WTC11 (cell line): ENCODE data around the gene PRKN. TPM values are rescaled to one million over a fixed set of nuclear protein-coding genes. Genes with fewer than 3 reads are reported as not detected.

Experiments used
- ATAC-seq: fragments of 200-7000 bp; cut with Tn5 transposase; 2 replicates; pipeline ENCODE4 v1.10.0; 2021; ENCODE audit warnings: mild to moderate bottlenecking, moderate library complexity
- CTCF ChIA-PET: fragments of 300-600 bp; sonication (Branson Sonifier 250); formaldehyde crosslinking; loops from one replicate; lab custom pipeline; 2021; ENCODE audit warnings: antibody characterized with exemption; lab: Charles Lee
- POLR2A ChIA-PET: fragments of 350-600 bp; sonication (Branson Sonifier 250); formaldehyde crosslinking; loops from one replicate; lab custom pipeline; 2021; ENCODE audit warnings: antibody characterized with exemption; lab: Charles Lee
- DNase-seq: peaks from one replicate; pipeline ENCODE4 v3.0.0; 2021; ENCODE audit warnings: low spot score
- H3K27ac Mint-ChIP-seq: 2 replicates; pipeline ENCODE4 v1.8.0; 2021; ENCODE audit warnings: mixed read lengths
- H3K27me3 Mint-ChIP-seq: 2 replicates; pipeline ENCODE4 v1.8.0; 2021; ENCODE audit warnings: low read depth, mild to moderate bottlenecking, moderate library complexity, mixed read lengths
- H3K36me3 Mint-ChIP-seq: 2 replicates; pipeline ENCODE4 v1.8.0; 2021; ENCODE audit warnings: mixed read lengths
- H3K4me1 Mint-ChIP-seq: 2 replicates; pipeline ENCODE4 v1.8.0; 2022; ENCODE audit warnings: mixed read lengths
- H3K4me3 Mint-ChIP-seq: 2 replicates; pipeline ENCODE4 v1.8.0; 2021; ENCODE audit warnings: mild to moderate bottlenecking, moderate library complexity, mixed read lengths
- H3K9me3 Mint-ChIP-seq: 2 replicates; pipeline ENCODE4 v1.8.0; 2021; ENCODE audit warnings: mixed read lengths
- AFF4 ChIP-seq: sonication (generic); formaldehyde crosslinking; IDR thresholded peaks from 2 replicates; pipeline ENCODE4 v1.8.1; 2023; ENCODE audit warnings: mild to moderate bottlenecking, missing genetic modification reagents, borderline replicate concordance
- ATF3 ChIP-seq: sonication (generic); formaldehyde crosslinking; conservative IDR thresholded peaks from 2 replicates; pipeline ENCODE4 v1.8.1; 2022; ENCODE audit warnings: mild to moderate bottlenecking, missing genetic modification reagents
- CBFB ChIP-seq: sonication (generic); formaldehyde crosslinking; IDR thresholded peaks from 2 replicates; pipeline ENCODE4 v1.8.1; 2022; ENCODE audit warnings: mild to moderate bottlenecking, low read depth, missing genetic modification reagents
- CDX4 ChIP-seq: fragments of 250-450 bp; sonication (Bioruptor Pico); IDR thresholded peaks from 2 replicates; pipeline ENCODE4 v1.9.0; 2021; ENCODE audit warnings: moderate library complexity, mild to moderate bottlenecking, inconsistent platforms, borderline replicate concordance
- CREB1 ChIP-seq: sonication (generic); formaldehyde crosslinking; IDR thresholded peaks from 2 replicates; pipeline ENCODE4 v1.8.0; 2023; ENCODE audit warnings: mild to moderate bottlenecking, missing genetic modification reagents
- E2F4 ChIP-seq: sonication (generic); formaldehyde crosslinking; IDR thresholded peaks from 2 replicates; pipeline ENCODE4 v1.8.1; 2022; ENCODE audit warnings: low read depth, mild to moderate bottlenecking, moderate library complexity, missing genetic modification reagents, borderline replicate concordance
- ETV6 ChIP-seq: sonication (generic); formaldehyde crosslinking; IDR thresholded peaks from 2 replicates; pipeline ENCODE4 v1.8.1; 2022; ENCODE audit warnings: mild to moderate bottlenecking, missing genetic modification reagents
- FOXP4 ChIP-seq: sonication (generic); formaldehyde crosslinking; IDR thresholded peaks from 2 replicates; pipeline ENCODE4 v1.8.0; 2022; ENCODE audit warnings: mild to moderate bottlenecking, missing genetic modification reagents
- HMGXB4 ChIP-seq: sonication (generic); formaldehyde crosslinking; IDR thresholded peaks from 2 replicates; pipeline ENCODE4 v1.8.1; 2023; ENCODE audit warnings: mild to moderate bottlenecking, moderate library complexity, missing genetic modification reagents
- IRF2 ChIP-seq: sonication (generic); formaldehyde crosslinking; IDR thresholded peaks from 2 replicates; pipeline ENCODE4 v1.8.0; 2022; ENCODE audit warnings: low read depth, missing genetic modification reagents, borderline replicate concordance
- MYBL2 ChIP-seq: sonication (generic); formaldehyde crosslinking; IDR thresholded peaks from 2 replicates; pipeline ENCODE4 v1.8.1; 2023; ENCODE audit warnings: mild to moderate bottlenecking, moderate library complexity, missing genetic modification reagents
- NFATC4 ChIP-seq: fragments of 250-450 bp; sonication (Bioruptor Pico); IDR thresholded peaks from 2 replicates; pipeline ENCODE4 v1.9.0; 2021; ENCODE audit warnings: mild to moderate bottlenecking
- NFE2L1 ChIP-seq: sonication (generic); formaldehyde crosslinking; IDR thresholded peaks from 2 replicates; pipeline ENCODE4 v1.8.1; 2023; ENCODE audit warnings: missing genetic modification reagents
- NR3C1 ChIP-seq: sonication (generic); formaldehyde crosslinking; conservative IDR thresholded peaks from 2 replicates; pipeline ENCODE4 v1.8.1; 2023; ENCODE audit warnings: low read depth, mild to moderate bottlenecking, missing genetic modification reagents
- PRRX2 ChIP-seq: fragments of 250-450 bp; sonication (Bioruptor Pico); IDR thresholded peaks from 2 replicates; pipeline ENCODE4 v1.8.0; 2021; ENCODE audit warnings: mild to moderate bottlenecking
- SMAD4 ChIP-seq: sonication (generic); formaldehyde crosslinking; IDR thresholded peaks from 2 replicates; pipeline ENCODE4 v1.8.0; 2022; ENCODE audit warnings: mild to moderate bottlenecking, missing genetic modification reagents
- TEAD4 ChIP-seq: sonication (generic); formaldehyde crosslinking; IDR thresholded peaks from 2 replicates; pipeline ENCODE4 v1.8.0; 2022; ENCODE audit warnings: mild to moderate bottlenecking, missing genetic modification reagents
- ZNF121 ChIP-seq: sonication (generic); formaldehyde crosslinking; IDR thresholded peaks from 2 replicates; pipeline ENCODE4 v1.8.0; 2023; ENCODE audit warnings: missing genetic modification reagents
- ZNF416 ChIP-seq: fragments of 250-450 bp; sonication (Bioruptor Pico); IDR thresholded peaks from 2 replicates; pipeline ENCODE4 v1.9.0; 2021; ENCODE audit warnings: mild to moderate bottlenecking, inconsistent platforms
- total RNA-seq: library from RNA; stranded (reverse); gene quantifications from 3 replicates; pipeline ENCODE4 v1.2.3, GENCODE V29; 2021

PRKN gene
- total RNA-seq, 1 experiment from 2014 or later, result 0.59 TPM

GRCh38 chr6:161908872-161909271 lies 818.7 kb downstream of the PRKN start:
- CTCF ChIA-PET, result no interaction called here
- ATAC-seq, result 0 out of 2 replicates have a peak, but pooled peaks have one; percentile 32
- peaks cover 19% of the 10 kb centered on the region for H3K4me1 Mint-ChIP-seq
- TF ChIP-seq NFATC4 (CRISPR knock-in tag), result no peak
- TF ChIP-seq, all 79 proteins: peak for 0
- H3K36me3 Mint-ChIP-seq, result no peaks in the 10 kb centered on the region
- POLR2A ChIA-PET, result no interaction called here
- H3K4me3 Mint-ChIP-seq, result no peak overlapping the region
- no peak overlapping the region for H3K27ac Mint-ChIP-seq
- no peak for DNase-seq
- H3K9me3 Mint-ChIP-seq, result no peaks in the 10 kb centered on the region
- H3K27me3 Mint-ChIP-seq, result no peaks in the 10 kb centered on the region

GRCh38 chr6:161906571-161906970 lies 821.0 kb downstream of the PRKN start:
- Mint-ChIP-seq H3K27ac (no peak overlapping the region), H3K36me3 (no peaks in the 10 kb centered on the region), H3K27me3 (no peaks in the 10 kb centered on the region), H3K4me1 (peaks cover 21% of the 10 kb centered on the region), H3K9me3 (peaks cover 5% of the 10 kb centered on the region; the same call in 1 of the 2 replicates), H3K4me3 (no peak overlapping the region)
- ATAC-seq, result no peak
- ChIA-PET CTCF (interaction anchor here (0.5 kb wide), 1 partner anchor 788 kb away, joined by 4 read pairs; no protein-coding TSS in a partner anchor), POLR2A (no interaction called here)
- TF ChIP-seq ZNF121 (CRISPR knock-in tag) (no peak), CREB1 (CRISPR knock-in tag) (no peak), PRRX2 (CRISPR knock-in tag) (no peak), NFE2L1 (no peak), CBFB (CRISPR knock-in tag) (no peak), ATF3 (CRISPR knock-in tag) (no peak), ETV6 (no peak)
- no peak for DNase-seq

GRCh38 chr6:161903584-161904212 lies 823.9 kb downstream of the PRKN start:
- Mint-ChIP-seq H3K27ac (no peak overlapping the region), H3K27me3 (no peaks in the 10 kb centered on the region)
- DNase-seq, result no peak
- POLR2A ChIA-PET, result no interaction called here
- ATAC-seq, result no peak
- TF ChIP-seq NFE2L1 (no peak), IRF2 (CRISPR knock-in tag) (no peak), CDX4 (no peak), HMGXB4 (CRISPR knock-in tag) (no peak), NR3C1 (CRISPR knock-in tag) (no peak), FOXP4 (no peak), TEAD4 (no peak), AFF4 (no peak), ZNF121 (CRISPR knock-in tag) (no peak), ZNF416 (CRISPR knock-in tag) (no peak), E2F4 (no peak), SMAD4 (no peak), MYBL2 (CRISPR knock-in tag) (no peak)
- TF ChIP-seq, all 79 proteins: peak for 0
- Mint-ChIP-seq H3K4me3 (no peak overlapping the region), H3K9me3 (peaks cover 5% of the 10 kb centered on the region; the same call in 1 of the 2 replicates), H3K4me1 (peaks cover 18% of the 10 kb centered on the region), H3K36me3 (no peaks in the 10 kb centered on the region)
- CTCF ChIA-PET, result no interaction called here
